HG03439 (cell line): ENCODE data around the gene HMGN5.

Source experiments
- ATAC-seq: cut with Tn5 transposase; IDR thresholded peaks from one replicate; pipeline ENCODE4 v1.9.1; 2021; ENCODE audit warnings: mild to moderate bottlenecking, moderate library complexity; ENCODE audit not compliant: unreplicated experiment

Gene HMGN5, protein sequence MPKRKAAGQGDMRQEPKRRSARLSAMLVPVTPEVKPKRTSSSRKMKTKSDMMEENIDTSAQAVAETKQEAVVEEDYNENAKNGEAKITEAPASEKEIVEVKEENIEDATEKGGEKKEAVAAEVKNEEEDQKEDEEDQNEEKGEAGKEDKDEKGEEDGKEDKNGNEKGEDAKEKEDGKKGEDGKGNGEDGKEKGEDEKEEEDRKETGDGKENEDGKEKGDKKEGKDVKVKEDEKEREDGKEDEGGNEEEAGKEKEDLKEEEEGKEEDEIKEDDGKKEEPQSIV

DNA sequence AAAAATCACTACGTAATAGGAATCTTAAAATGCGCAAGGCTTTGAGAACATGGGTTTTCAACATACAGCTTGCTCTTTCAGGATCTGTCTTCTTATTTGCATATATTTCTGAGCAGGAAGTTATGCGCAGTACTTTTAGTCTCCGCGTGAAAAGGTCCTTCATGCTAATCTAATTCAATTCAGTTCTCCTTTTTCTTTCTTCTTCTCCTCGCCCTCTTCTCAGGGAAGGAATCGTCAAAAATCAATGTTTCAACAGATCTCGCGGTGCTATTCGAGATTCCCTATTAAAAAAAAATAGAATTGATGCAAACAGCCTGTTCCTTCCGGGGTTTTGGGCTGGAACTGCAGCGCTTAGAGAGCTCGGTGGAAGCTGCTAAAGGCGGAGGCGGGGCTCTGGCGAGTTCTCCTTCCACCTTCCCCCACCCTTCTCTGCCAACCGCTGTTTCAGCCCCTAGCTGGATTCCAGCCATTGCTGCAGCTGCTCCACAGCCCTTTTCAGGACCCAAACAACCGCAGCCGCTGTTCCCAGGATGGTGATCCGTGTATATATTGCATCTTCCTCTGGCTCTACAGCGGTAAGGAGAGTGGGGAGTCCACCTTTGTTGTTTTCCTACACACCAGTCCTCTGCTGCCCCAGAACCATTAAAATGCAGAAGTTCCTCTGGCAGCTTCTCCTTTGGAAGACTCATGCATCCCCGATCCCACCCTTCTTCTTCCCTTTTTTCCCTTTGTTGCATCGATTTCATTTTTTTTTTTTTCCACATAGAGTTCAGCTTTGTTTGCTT, at the start of gene HMGN5, which contains the start of gene SH3BGRL:
TSS of gene HMGN5 (minus strand) at position 243 of the 785 bp plus-strand sequence. CDS start 80,364 bp downstream, outside the sequence.
TSS of gene SH3BGRL (plus strand) at position 432 of the 785 bp plus-strand sequence. CDS start at position 531, 99 bp downstream.
- ATAC-seq: peak; percentile 97

GRCh38 chrX:81241753-81242152, 40.0 kb upstream of the HMGN5 start:
- ATAC-seq: no peak

GRCh38 chrX:81240701-81241331, 39.1 kb upstream of the HMGN5 start:
- ATAC-seq: no peak

DNA sequence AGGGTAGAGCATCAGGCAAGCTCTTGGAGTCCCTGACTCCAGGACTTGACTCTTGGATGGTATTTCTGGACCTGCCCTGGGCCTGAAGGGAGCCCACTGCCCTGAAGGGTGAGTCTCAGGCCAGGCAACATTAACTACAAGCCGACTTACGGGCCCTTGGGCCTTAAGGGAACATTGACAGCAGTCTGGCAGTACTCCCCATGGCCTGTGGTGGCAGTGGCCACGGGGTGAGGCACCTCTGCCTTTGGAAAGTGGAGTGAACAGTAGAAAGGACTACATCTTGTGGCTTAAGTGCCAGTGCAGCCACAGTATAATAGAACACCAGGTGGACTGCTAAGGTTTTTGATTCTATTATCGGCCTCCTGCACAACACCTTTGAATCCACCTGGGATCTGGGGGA, 36.5 kb upstream of the HMGN5 start:
- ATAC-seq: no peak

DNA sequence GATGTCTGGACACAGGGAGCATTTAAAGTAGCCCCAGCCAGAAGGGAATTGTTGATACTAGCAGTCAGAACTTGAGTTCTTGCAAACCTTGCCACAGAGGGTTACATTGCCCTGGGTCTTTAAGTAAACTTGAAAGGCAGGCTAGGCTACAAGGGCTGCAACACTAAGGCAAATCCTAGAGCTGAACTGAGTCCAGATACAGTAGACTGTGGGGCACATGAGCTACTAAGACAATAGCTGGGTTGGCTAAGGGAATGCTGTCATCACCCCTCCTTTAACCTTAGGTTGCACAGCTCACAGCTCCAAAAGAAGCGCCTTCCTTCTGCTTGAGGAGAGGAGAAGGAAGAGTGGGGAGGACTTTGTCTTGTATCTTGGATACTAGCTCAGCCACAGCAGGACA, 35.8 kb upstream of the HMGN5 start:
- ATAC-seq: no peak

- ATAC-seq: no peak
Observed at GRCh38 chrX:81232218-81232617, 30.5 kb upstream of the HMGN5 start.

DNA sequence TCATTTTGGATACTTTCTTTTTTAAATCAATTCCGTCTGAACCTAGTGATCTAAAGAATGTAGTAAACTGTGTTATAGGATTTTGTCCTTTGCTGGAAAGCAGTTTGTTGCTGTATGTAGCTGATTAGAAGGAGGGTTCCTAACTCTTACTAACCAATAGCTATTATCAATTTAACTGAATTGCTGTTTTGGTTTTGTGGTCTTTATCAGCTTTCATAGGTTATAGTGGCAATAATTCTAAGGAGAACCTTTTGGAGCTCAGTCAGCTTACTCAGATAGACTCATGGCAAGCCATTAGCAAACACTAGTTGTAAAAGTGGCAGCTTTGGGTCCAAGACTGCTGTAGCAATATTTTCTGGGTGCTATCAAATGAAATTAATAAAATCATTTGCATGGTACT, 29.8 kb upstream of the HMGN5 start:
- ATAC-seq: no peak

DNA sequence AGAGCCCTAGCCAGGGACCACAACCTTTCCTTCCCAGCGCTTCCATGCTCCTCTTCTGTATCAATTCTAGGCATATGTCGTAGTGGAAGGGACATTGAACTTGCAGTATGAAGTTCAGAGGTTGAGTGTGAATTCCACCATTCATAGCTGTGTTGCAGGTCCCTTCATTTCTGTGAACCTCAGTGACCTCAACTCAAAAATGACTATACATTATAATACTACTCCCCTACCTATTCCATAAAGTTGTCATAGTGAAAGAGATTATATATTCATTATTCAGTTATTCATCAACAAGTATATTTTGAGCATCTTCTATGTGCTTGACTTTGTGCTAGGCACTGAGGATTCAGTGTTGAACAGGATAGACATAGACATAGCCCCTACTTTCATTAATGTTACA, 28.2 kb upstream of the HMGN5 start:
- ATAC-seq: no peak

DNA sequence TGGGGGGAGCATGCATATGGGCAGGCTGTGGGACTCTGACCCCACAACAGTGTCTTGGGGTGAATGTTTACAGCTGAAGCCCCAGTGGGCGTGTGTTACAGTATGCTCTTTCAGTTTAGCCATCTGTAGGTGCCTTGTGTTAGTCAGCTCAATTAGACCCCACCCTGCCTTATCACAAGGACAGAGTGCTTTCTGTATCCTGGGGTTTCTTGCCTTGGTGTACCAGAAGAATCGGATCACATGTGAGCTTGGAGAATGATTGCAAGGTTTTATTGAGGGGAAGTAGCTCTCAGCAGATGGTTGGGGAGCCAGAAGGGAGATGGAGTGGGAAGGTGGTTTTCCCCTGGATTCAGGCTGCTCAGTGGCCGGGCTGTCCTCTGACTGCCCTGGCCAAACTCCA, 27.5 kb upstream of the HMGN5 start:
- ATAC-seq: no peak

GRCh38 chrX:81215685-81216084, 14.0 kb upstream of the HMGN5 start:
- ATAC-seq: no peak

GRCh38 chrX:81208916-81209315, 7.2 kb upstream of the HMGN5 start:
- ATAC-seq: no peak

GRCh38 chrX:81206476-81206875, 4.8 kb upstream of the HMGN5 start:
- ATAC-seq: no peak

GRCh38 chrX:81205551-81205950, 3.8 kb upstream of the HMGN5 start:
- no peak for ATAC-seq

DNA sequence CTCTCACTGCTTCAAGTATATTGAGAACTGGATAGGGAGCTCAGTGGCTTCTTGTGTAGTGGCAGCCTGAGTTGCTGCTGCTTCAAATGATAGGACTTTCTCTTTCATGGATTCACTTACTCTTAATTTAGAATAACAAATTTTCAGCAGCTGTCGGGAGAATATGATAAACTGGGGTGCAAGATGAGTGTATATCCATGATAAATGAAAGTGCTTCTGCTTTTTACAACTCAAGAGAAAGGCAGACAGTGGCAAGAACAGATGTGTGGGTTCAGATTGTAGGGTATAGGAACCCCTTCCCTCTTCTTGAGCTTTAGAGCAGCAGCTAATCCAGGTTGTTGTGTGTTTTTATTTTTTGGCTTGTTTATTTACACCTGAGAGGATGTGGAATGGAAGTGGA, 1.2 kb upstream of the HMGN5 start:
- no peak for ATAC-seq

- no peak for ATAC-seq
Observed at GRCh38 chrX:81202456-81202819, 725 bp upstream of the HMGN5 start.

- ATAC-seq: no peak
Observed at GRCh38 chrX:81201071-81201470, 642 bp downstream of the HMGN5 start.

DNA sequence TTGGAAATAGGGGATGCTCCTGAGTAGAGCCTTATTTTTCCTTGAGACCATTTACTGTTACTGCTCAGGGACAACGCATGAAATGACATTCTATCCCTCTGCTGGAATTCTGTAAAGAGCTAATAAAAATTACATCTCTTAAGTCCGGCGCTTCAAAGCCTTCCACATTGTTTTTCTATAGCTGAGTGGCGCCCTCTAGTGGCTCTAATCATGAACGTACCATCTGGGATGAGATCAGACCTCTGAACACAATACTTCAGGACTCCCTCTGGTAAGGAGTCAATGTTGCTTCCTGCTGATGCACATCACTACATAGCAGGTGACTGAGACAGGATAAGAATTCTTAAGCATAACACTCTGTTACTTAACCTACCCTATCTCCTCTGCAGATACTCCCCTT, 6.0 kb downstream of the HMGN5 start:
- ATAC-seq: no peak

DNA sequence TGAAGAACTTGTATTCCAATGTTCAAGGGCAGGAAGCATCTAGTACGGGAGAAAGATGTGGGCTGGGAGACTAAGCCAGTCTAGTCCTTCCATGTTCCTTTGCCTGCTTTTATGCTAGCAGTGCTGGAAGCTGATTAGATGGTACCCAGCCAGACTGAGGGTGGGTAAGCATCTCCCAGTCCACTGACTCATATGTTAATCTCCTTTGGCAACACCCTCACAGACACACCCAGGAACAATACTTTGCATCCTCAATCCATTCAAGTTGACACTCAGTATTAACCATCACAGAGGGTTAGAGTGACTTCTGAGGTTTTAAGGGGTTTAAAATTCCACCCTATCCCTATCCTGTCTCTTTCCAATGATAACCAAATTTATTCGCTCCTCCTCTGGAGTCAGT, 6.5 kb downstream of the HMGN5 start:
- ATAC-seq: no peak

DNA sequence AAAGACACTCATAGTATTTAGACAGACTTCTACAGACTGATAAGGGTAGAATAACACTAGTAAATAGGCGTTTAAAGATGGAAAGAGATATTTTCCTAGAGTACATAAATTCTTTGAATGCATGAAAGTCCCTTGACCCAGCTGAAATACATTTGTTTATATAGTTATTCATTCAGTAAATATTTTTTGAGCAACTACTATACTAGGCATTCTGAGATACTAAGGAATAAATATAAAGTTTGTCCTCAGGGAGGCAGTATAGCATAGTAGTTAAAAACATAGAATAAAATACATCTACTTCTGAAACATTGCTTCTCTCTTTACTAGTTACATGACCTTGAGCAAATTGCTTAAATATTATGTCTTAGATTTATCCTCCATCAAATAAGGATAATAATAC, 27.4 kb downstream of the HMGN5 start:
- no peak for ATAC-seq

DNA sequence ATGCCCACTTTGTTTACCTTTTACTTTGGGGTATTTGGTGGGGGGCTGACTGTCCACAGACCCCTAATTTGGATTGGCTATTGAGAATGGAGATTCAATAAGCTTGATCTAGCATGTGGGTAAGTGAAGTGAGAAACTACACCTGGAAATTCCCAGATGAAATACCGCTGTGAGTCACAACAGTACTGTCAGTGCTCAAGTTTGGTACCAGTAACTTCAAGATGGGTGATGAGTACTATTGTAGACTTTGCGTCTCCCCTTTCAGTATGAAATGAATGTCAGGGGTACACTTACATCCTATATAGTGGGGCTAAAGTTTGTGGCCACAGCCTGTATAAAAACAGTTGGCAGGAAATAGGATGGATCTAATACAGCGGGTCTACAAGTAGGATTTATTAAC, 33.3 kb downstream of the HMGN5 start:
- no peak for ATAC-seq

- peak; percentile 97 for ATAC-seq
Observed at GRCh38 chrX:81121513-81122363, 80.0 kb downstream of the HMGN5 start.
